ENCODE results near the gene CALHM2. TPM values are rescaled to one million over a fixed set of nuclear protein-coding genes. Genes with fewer than 3 reads are reported as not detected.

CALHM2 gene
- total RNA-seq, 1 experiment from 2014 or later: 5.9 TPM

GRCh38 chr10:103457896-103458583 is 5.9 kb upstream of the CALHM2 start:
- in situ Hi-C loops (cut with HindIII; ENCODE audit: low pct_unique_long_range_greater_than_20kb, low sequenced_read_pairs) (no loop called here), intact Hi-C loops (cut with micrococcal nuclease; ENCODE audit: unreplicated experiment) (no loop called here)
- ChIA-PET CTCF (interaction anchor here (0.6 kb wide), 1 partner anchor 28 kb away, joined by 3 read pairs; no protein-coding TSS in a partner anchor), POLR2A (interaction anchor here (0.6 kb wide), 1 partner anchor 12 kb away, joined by 8 read pairs; no protein-coding TSS in a partner anchor)
- no peaks in the 10 kb centered on the region for H3K27me3 ChIP-seq (ENCODE audit: control insufficient read depth, insufficient read depth, low read length)
- no peak for TF ChIP-seq TCF7L2 (IDR thresholded peaks at IDR 0.05; ENCODE audit: low read depth, low read length)
- no peak for TF ChIP-seq SIN3A (IDR thresholded peaks at IDR 0.05; ENCODE audit: borderline replicate concordance, insufficient read depth, low read depth, low read length)
- TF ChIP-seq, protein P1, sequence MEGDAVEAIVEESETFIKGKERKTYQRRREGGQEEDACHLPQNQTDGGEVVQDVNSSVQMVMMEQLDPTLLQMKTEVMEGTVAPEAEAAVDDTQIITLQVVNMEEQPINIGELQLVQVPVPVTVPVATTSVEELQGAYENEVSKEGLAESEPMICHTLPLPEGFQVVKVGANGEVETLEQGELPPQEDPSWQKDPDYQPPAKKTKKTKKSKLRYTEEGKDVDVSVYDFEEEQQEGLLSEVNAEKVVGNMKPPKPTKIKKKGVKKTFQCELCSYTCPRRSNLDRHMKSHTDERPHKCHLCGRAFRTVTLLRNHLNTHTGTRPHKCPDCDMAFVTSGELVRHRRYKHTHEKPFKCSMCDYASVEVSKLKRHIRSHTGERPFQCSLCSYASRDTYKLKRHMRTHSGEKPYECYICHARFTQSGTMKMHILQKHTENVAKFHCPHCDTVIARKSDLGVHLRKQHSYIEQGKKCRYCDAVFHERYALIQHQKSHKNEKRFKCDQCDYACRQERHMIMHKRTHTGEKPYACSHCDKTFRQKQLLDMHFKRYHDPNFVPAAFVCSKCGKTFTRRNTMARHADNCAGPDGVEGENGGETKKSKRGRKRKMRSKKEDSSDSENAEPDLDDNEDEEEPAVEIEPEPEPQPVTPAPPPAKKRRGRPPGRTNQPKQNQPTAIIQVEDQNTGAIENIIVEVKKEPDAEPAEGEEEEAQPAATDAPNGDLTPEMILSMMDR (IDR thresholded peaks at IDR 0.05): no peak
- no peak for TF ChIP-seq REST (IDR thresholded peaks at IDR 0.05; ENCODE audit: insufficient read depth in 1 of 2, low read depth in 2 of 2, low read length in 1 of 2)
- TF ChIP-seq POLR2AphosphoS5 (IDR thresholded peaks at IDR 0.05; ENCODE audit: low read depth, low read length): no peak
- ATAC-seq (no peak), DNase-seq (ENCODE audit: low read depth, low spot score) (no peak)
- H3K9me3 ChIP-seq (ENCODE audit: control insufficient read depth, insufficient read depth, low read depth, low read length): no peaks in the 10 kb centered on the region
- no peak overlapping the region for H3K4me3 ChIP-seq (ENCODE audit: low read depth in 2 of 2, low read length in 2 of 2)
- H3K27ac ChIP-seq (ENCODE audit: low read length): no peak overlapping the region
- BruUV-seq (replicated peaks): no TSS peak
- H3K36me3 ChIP-seq (ENCODE audit: control insufficient read depth, insufficient read depth, low read length): no peaks in the 10 kb centered on the region
- no peaks in the 10 kb centered on the region for H3K4me1 ChIP-seq (ENCODE audit: control insufficient read depth, insufficient read depth, low read length)

- ATAC-seq: no peak
- 0 out of 2 replicates have a peak, but pooled peaks cover 3% of the 10 kb centered on the region for H3K4me1 ChIP-seq (ENCODE audit: control insufficient read depth, insufficient read depth, low read length)
- intact Hi-C loops (cut with micrococcal nuclease; ENCODE audit: unreplicated experiment): no loop called here
- H3K9me3 ChIP-seq (ENCODE audit: control insufficient read depth, insufficient read depth, low read depth, low read length): no peaks in the 10 kb centered on the region
- no peaks in the 10 kb centered on the region for H3K27me3 ChIP-seq (ENCODE audit: control insufficient read depth, insufficient read depth, low read length)
- TF ChIP-seq REST (IDR thresholded peaks at IDR 0.05; ENCODE audit: insufficient read depth in 1 of 2, low read depth in 2 of 2, low read length in 1 of 2) (no peak), SIN3A (IDR thresholded peaks at IDR 0.05; ENCODE audit: borderline replicate concordance, insufficient read depth, low read depth, low read length) (no peak)
- BruUV-seq (replicated peaks): no TSS peak
- H3K4me3 ChIP-seq (ENCODE audit: low read depth in 2 of 2, low read length in 2 of 2): no peak overlapping the region
- ChIA-PET CTCF (no interaction called here), POLR2A (interaction anchor here (0.6 kb wide), 1 partner anchor 13 kb away, joined by 8 read pairs; no protein-coding TSS in a partner anchor)
- H3K27ac ChIP-seq (ENCODE audit: low read length): no peak overlapping the region
- in situ Hi-C loops (cut with HindIII; ENCODE audit: low pct_unique_long_range_greater_than_20kb, low sequenced_read_pairs): no loop called here
- no peaks in the 10 kb centered on the region for H3K36me3 ChIP-seq (ENCODE audit: control insufficient read depth, insufficient read depth, low read length)
- DNase-seq (ENCODE audit: low read depth, low spot score): no peak
These were observed 5.1 kb upstream of the CALHM2 start for GRCh38 chr10:103457176-103457712.

Data from Panc1 (cell line).